Measurements from ENCODE around the gene SLC26A11. TPM values are rescaled to one million over a fixed set of nuclear protein-coding genes. Genes with fewer than 3 reads are reported as not detected.
A peak's percentile ranks its signal among the peaks of the same experiment; 100 is the strongest.

SLC26A11 gene
- total RNA-seq, 1 donor from 2014 or later = 42.4 TPM

DNA sequence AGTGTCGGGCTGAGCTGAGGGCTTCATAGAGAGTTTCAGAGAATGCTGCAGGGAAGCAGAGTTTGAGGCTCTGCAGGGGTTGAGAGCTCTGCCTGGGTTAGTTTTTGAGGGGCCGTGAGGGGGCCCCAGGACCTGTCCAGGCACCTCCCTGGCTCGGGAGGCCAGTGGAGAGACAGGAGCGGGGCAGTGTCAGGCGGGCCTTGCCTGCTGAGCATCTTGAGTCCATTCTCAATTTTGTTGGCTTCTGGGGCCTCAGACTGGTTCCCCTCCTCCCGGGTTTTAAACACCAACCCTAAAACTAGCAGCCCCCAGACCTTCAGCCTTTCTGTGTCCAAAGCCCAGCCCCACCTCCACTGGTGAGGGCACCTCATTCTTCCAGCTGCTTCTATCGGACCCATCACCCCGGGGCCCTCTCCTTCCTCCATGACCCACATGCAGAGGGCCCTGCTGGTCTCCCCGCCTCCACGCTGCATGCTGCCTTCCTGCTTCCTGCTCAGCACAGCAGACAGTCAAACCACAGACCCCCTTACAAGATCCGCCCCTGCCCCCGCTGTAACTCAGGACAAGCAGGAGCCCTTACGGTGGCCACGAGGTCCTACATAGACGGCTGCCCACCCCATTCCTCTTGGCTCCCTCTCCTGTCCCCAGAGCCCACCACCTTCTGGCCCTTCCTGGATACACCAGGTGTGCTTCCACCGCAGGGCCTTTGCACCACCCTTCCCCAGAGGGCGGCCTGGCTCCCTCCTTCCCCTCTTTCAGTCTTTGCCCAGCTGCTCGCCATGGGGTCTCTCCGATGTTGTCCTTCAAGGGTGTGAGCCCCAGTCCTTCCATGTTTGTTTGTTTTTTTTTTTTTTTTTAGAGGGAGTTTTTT, 44.2 kb downstream of the SLC26A11 start:
- H3K36me3 ChIP-seq = peaks cover 33% of the 10 kb centered on the region
- H3K9me3 ChIP-seq = no peaks in the 10 kb centered on the region
- TF ChIP-seq, protein P1, sequence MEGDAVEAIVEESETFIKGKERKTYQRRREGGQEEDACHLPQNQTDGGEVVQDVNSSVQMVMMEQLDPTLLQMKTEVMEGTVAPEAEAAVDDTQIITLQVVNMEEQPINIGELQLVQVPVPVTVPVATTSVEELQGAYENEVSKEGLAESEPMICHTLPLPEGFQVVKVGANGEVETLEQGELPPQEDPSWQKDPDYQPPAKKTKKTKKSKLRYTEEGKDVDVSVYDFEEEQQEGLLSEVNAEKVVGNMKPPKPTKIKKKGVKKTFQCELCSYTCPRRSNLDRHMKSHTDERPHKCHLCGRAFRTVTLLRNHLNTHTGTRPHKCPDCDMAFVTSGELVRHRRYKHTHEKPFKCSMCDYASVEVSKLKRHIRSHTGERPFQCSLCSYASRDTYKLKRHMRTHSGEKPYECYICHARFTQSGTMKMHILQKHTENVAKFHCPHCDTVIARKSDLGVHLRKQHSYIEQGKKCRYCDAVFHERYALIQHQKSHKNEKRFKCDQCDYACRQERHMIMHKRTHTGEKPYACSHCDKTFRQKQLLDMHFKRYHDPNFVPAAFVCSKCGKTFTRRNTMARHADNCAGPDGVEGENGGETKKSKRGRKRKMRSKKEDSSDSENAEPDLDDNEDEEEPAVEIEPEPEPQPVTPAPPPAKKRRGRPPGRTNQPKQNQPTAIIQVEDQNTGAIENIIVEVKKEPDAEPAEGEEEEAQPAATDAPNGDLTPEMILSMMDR (IDR thresholded peaks at IDR 0.05) = no peak
- peak overlapping the region; percentile 98 for H3K27ac ChIP-seq
- intact Hi-C loops (cut with DNase I) = no loop called here
- H3K4me3 ChIP-seq = peak overlapping the region; percentile 99
- peak; percentile 65 for DNase-seq
- peaks cover 58% of the 10 kb centered on the region for H3K4me1 ChIP-seq
- H3K27me3 ChIP-seq (ENCODE audit: low read depth) = no peaks in the 10 kb centered on the region
- no peak for ATAC-seq

GRCh38 chr17:80265205-80266068, 45.2 kb downstream of the SLC26A11 start:
- Histone ChIP-seq H3K27me3 (ENCODE audit: low read depth) (no peaks in the 10 kb centered on the region), H3K4me3 (peak overlapping the region; percentile 99), H3K36me3 (peaks cover 43% of the 10 kb centered on the region), H3K9me3 (no peaks in the 10 kb centered on the region), H3K4me1 (peaks cover 52% of the 10 kb centered on the region), H3K27ac (peak overlapping the region; percentile 98)
- TF ChIP-seq, protein P1 (IDR thresholded peaks at IDR 0.05) = no peak
- ATAC-seq (peak; percentile 34 to 61), DNase-seq (peak; percentile 62)
- intact Hi-C loops (cut with DNase I) = no loop called here

- no peak overlapping the region for H3K4me3 ChIP-seq
- no peak overlapping the region for H3K27ac ChIP-seq
- H3K36me3 ChIP-seq = peaks cover 52% of the 10 kb centered on the region
- H3K27me3 ChIP-seq (ENCODE audit: low read depth) = no peaks in the 10 kb centered on the region
- H3K9me3 ChIP-seq = no peaks in the 10 kb centered on the region
- DNase-seq (no peak), ATAC-seq (no peak)
- H3K4me1 ChIP-seq = peaks cover 43% of the 10 kb centered on the region
- TF ChIP-seq, protein P1 (IDR thresholded peaks at IDR 0.05) = no peak
- intact Hi-C loops (cut with DNase I) = no loop called here
Measured at GRCh38 chr17:80267391-80267790, 47.2 kb downstream of the SLC26A11 start.

GRCh38 chr17:80268427-80268826, 48.2 kb downstream of the SLC26A11 start:
- TF ChIP-seq, protein P1 (IDR thresholded peaks at IDR 0.05) = no peak
- ATAC-seq = no peak
- H3K36me3 ChIP-seq = peaks cover 60% of the 10 kb centered on the region
- no peaks in the 10 kb centered on the region for H3K27me3 ChIP-seq (ENCODE audit: low read depth)
- H3K9me3 ChIP-seq = no peaks in the 10 kb centered on the region
- intact Hi-C loops (cut with DNase I) = no loop called here
- H3K4me3 ChIP-seq = no peak overlapping the region
- DNase-seq = no peak
- peaks cover 34% of the 10 kb centered on the region for H3K4me1 ChIP-seq
- no peak overlapping the region for H3K27ac ChIP-seq

- intact Hi-C loops (cut with DNase I) = no loop called here
- TF ChIP-seq, protein P1 (IDR thresholded peaks at IDR 0.05) = no peak
- Histone ChIP-seq H3K9me3 (no peaks in the 10 kb centered on the region), H3K4me3 (no peak overlapping the region), H3K27ac (no peak overlapping the region), H3K27me3 (ENCODE audit: low read depth) (no peaks in the 10 kb centered on the region), H3K4me1 (peaks cover 30% of the 10 kb centered on the region), H3K36me3 (peaks cover 69% of the 10 kb centered on the region)
- ATAC-seq = no peak
- no peak for DNase-seq
Measured at GRCh38 chr17:80269405-80269807, 49.2 kb downstream of the SLC26A11 start.
